M059J (cell line): ENCODE measurements around the gene KCNF1. TPM values are rescaled to one million over a fixed set of nuclear protein-coding genes. Genes with fewer than 3 reads are reported as not detected.

ENCODE experiments used
- DNase-seq: peaks from one replicate; pipeline ENCODE4 v3.0.0-alpha.2; 2012; ENCODE audit warnings: low read depth
- total RNA-seq: library from RNA; depleted of rRNA; stranded (reverse); fragments of >200 nt; shearing (Covaris generic); gene quantifications from 2 replicates; pipeline ENCODE4 v1.2.3, GENCODE V29; 2014; rRNA removed

The KCNF1 gene, protein sequence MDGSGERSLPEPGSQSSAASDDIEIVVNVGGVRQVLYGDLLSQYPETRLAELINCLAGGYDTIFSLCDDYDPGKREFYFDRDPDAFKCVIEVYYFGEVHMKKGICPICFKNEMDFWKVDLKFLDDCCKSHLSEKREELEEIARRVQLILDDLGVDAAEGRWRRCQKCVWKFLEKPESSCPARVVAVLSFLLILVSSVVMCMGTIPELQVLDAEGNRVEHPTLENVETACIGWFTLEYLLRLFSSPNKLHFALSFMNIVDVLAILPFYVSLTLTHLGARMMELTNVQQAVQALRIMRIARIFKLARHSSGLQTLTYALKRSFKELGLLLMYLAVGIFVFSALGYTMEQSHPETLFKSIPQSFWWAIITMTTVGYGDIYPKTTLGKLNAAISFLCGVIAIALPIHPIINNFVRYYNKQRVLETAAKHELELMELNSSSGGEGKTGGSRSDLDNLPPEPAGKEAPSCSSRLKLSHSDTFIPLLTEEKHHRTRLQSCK
- total RNA-seq = 0.07 TPM in 1 of 2 replicates, not detected in the other

DNA sequence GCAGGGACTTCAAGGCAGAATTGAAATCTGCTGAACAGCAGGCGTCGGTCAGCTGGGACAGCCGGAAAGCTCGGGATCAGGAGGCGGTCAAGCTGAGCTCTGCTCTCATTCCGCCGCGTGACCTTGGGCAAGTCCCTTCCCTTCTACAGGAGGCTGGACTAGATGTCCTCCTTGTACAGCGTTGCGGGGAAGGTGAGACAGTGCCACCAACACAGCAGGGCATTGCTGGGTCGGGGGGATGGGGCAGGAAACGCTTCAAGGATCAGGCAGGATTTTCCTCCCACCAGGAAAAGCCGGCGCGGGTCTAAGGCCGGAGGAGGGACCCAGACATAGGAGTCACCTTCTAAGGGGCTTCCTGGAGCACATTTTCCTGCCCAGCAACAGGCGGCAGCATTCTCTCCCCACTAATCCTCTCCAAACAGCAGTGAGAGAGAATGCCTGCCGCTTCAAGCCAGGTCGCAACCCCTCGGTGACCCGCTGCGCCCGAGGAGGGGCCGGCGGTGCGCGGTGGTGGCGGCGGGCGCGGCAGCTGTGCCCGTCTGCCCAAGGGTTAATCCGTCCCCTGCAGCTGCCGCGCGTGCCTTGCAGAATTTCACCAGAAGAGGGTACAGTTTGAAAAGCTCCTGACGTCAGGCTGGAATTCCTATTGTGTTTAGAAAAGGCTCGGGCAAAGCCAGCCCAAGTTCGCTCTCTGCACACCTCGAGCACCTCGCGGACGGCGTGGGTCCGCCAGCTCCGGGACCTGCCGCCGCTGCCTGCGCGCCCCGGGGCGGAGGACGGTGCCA is at the start of gene KCNF1:
Gene KCNF1, plus strand, starts transcription at position 644 of the 785 bp plus-strand sequence. CDS start 493 bp downstream, outside the sequence.
- DNase-seq = peak; percentile 70

DNA sequence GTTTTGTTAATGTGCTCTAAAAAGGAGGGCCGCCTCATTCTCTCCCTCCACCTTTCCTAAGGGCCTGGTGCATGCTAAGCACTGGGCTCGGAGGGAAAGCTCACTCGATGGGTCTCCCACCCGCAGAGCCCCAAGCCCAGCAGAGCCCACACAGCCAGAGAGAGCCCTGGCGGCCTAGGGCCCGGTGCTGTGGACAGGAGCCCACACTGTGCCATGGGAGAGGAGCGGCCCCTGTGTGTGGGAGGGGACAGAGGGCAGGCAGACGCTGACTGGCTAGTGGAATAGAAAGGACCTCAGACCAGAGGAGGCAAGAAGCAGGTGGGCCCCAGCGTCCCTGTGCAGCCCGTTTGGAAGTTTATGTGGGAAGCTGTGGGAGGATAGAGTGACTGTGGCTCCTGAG is 49.4 kb upstream of the KCNF1 start:
- no peak for DNase-seq

DNA sequence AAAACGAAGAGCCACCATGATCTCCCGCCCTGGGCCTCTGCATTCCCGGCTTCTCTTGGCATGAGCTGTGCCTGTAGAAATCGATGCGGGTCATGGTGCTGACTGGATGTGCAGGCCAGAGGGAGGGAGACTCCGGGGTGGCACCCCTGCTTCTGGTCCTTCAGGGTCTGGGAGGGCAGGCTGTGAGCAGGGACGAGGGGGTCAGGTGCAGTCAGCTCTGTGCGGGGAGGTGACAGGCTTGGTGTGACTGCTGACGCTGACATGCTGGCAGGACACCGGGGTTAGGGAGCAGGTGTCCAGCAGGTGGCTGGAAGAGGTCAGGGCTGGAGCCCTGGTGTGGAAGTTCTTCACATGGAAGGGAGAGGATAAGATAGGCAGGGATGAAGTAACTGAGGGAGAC is 48.7 kb upstream of the KCNF1 start:
- no peak for DNase-seq

DNA sequence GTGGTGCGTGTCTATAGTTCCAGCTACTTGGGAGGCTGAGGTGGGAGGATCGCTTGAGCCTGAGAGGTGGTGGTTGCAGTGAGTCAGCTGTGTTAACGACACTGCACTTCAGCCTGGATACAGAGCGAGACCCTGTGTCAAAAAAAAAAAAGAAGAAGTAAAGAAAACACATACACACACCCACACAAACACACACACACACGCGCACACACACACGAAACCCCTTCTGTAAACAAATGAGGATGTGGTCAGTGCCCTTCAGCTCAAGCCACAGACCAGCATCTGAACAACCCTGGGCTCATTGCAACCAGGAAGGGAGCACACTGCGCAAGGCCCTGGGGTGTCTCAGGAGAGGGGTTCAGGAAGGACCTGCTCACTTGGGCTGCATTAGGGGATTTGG is 47.9 kb upstream of the KCNF1 start:
- DNase-seq = peak; percentile 25

DNA sequence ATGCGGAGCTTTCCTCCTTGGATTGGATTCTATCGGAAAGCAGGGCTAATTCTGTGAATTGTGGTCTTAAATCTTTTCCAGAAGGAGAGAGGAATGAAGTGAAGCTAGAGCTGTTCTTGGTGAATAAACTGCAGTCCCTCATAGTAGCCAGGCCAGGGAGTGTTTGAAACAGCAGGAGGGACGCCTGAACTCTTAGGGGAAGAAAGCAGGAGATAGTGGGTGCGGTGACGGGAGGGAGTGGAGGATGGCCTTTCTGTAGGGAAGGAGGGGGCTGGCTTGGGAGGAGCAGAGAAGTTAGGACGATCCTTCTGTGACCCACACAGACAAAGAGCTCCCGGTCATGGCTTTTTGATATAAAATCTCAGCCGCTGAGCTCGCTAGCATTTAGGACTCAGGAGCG is 47.5 kb upstream of the KCNF1 start:
- DNase-seq = no peak

DNA sequence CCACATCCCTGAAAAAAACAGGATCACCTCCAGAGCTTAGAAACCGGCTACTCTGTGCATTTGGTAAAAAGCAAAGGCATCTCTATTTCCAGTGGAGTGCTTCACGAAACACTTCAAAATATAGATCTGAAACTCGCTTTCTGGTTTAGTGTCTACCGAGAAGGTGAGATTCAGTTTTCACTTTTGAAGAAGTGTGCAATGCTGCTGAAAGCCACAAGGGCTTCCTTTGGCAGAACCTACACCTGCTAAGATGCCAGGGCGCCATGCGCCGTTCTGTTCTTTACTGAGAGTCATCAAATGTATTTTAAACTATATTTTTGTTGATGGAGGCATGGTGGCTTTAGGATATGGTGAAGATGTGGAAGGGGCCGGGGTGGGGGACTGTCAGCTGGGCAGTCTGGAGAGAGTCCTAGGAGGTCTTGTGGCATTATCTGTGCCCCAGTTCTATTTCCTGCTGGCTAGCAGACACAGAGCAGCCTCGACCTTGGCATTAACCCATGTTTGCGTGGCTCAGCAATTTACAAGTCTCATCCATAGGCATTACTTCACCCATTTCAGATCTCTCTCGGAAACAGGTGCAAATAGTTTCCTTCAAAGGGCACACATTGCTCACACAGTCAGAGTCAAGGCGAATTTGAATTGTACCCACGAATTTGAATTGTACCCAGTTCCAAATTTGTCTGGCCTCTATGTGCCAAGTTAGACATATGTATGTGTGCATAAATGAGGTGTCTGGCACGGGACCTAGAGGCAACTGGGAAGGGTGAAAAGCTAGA is 46.7 kb upstream of the KCNF1 start:
- no peak for DNase-seq

DNA sequence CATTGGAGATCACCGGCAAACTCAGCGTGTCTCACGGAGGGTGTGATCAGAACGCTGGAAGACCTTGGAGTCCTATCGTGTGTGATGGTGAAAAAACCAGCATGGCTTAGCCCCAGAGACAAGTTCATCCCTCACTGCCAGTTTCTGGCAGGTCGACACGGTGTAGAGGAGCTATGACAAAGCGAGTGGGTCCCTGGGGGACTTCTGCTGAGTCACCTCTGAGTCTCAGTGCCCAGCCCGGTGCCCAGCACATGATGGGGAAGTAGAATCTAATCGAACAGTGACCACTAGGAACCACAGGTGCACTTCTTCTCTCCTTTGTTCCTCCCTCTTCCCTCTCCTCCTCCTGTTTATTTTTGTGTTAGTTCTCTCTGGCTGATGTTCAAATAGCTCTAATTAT is 45.9 kb upstream of the KCNF1 start:
- DNase-seq = no peak

DNA sequence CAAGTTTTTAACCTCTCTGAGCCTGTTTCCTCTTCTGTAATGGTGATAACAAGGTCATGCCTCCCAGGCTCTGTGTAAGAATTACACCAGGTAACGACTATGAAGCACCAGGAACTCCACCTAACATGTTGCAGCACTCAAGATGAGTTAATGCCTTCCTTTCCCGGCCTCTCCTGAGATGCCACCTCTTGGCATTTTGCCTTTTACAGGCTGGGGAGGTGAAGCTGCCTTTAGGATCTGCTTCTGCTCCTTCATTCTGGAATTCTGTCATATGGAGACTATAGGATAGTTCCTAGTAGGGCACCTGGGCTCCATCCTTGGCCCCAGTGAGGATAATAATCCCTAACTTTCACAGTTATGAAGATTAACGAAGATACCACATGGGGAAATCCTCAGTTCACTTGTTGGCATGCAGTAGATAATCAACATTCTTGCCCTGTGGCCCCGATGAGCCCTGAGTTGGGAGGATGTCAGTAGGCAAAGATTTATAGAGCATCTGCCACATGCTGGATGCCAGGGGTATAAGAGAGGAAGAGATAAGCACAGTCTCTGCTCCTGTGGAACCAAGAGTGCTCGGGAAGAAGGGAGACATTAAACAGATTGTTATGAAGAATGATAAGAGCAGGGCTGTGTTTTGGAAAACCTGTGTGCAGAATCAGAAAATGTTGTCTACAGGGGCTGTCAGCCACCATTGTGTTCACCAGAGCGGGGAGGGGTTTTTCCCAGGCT is 43.9 kb upstream of the KCNF1 start:
- peak; percentile 31 for DNase-seq

DNA sequence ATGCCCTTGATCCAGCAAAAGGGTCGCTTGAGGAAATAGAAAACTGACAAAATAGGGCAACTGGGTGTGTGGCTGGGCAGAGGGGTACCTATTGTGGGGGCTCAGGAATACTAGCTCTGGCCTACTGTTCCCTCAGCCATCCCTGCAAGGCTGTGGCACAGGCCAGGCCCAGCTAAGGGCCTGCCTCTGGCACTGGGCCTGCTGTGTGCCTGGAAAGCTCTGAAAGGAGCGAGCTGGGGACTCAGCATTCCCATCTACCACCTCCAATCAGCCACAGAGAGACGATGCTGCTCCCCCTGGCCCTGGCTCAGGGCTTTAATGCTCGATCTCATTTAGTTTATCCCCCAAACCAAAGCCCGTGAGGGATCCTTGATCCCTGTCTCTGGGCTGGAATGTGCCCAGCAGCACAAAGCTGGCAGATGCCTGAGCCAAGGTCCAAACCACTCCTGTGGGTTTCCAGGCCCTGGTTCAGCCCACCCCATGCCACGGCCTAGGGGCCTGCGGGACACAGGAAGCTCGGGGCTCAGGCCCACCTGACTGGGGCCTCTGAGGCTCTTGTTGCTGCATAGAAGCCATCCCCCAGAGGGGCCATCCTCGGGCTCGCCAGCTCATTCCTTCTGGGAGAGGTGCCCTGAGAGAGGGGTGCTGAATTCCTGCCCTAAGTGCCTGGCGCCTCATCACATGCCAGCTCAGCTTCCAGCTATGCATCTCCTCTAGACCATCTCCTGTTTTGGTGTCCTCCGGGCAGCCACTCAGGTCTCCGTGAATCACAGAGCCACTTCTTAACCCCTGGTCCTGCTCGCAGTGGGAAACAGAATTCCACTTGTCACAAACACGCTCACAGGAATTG is 43.0 kb upstream of the KCNF1 start:
- DNase-seq = peak; percentile 88

DNA sequence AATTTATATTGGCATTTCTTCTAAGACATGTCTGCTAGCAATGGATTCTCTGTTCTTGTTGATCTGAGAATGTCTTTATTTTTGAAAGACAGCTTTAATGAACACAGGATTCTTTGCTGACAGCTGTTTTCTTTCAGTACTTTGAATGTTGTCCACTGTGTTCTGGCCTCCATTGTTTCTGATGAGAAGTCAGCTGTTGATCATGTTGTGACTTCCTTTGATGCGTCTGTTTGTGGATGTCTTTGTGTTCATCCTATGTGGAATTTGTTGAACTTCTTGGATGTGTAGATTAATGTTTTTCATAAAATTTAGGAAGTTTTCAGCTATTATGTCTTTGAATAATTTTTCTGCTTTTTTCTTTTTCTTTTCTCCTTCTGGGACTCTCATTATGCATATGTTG is 39.8 kb upstream of the KCNF1 start:
- DNase-seq = no peak

DNA sequence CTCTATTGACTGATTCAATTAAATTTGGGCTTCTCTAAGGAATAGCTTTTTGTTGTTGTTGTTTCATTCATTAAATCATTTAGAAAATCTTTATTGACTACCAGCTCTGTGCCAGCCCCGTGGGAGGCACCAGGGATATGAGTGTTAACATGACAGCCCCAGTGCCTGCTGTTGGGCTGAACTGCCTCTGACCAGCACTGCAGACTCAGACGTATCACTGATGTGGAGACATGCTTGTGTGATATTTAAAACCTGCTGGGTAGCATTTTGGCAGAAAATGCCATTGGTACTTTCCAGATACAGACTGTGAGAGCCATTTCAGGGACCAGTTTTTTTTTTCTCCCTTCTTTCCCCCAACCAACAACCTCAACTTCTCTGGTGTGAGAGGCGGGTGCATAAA is 38.6 kb upstream of the KCNF1 start:
- DNase-seq = no peak

DNA sequence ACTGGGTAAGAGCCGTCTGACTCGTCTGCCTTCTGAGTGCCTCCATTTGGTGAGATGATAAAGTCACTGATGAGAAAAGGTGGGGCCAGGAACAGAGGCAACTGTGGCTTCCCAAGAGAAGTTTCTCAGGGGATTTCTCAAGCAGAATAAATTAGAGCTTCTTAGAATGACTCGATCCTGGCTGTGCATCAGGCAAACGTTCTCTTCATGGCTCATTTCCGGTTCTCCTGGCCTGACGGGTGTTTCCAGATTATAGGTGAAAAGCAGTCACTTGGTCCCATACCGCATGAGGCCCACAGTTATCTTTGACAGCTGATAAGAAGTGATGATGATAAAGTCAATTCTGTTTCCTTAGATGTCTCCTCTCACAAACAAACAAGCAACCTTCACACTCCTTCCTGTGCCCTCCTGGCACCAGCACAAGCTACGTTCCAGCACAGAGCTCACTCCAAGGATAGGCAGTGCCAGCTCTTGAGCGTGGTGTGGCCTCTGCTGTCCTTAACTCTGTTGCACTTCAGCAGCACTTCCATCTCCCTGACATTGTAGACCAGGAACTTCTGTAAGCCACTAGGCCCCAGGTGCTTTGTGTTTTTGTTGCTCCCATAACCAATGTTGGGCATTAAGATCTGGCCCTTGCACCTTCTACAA is 37.8 kb upstream of the KCNF1 start:
- DNase-seq = peak; percentile 72

DNA sequence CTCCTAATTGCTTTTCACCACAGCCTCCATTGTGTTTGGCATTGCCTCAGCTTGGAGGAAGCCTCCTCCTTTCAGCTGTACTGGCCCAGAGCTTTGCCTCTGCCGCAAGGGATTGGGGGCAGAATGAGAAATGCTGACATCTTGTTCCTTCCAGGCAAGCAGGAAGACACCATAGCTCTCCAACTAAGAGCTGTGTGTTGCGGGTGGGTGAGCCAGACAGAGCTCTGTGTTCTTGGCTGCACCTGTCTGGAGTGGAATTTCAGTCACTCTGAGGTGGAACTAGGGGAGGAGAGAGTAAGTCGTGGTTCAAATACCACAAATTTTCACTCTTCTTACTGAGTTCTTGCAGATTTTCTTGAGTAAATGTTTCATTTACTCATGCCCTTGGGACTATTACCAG is 36.6 kb upstream of the KCNF1 start:
- no peak for DNase-seq

DNA sequence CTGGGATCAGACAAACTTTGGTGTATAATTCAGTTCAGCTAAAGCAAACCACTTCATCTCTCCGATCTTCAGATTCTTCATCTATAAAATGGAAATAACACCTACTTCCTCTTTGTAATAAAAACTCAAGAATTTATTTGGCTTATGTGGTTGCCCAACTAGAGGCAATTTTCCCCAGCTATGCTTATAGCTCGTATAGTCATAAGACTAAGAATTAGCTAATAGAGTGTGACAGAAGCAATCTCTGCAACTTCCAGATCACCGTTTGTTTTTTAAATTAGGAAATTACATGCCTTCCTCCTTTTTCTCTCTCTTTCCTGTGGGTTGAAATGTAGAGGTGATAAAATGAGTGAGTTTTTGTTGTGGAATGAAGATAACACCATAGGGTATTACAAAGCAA is 35.3 kb upstream of the KCNF1 start:
- no peak for DNase-seq

DNA sequence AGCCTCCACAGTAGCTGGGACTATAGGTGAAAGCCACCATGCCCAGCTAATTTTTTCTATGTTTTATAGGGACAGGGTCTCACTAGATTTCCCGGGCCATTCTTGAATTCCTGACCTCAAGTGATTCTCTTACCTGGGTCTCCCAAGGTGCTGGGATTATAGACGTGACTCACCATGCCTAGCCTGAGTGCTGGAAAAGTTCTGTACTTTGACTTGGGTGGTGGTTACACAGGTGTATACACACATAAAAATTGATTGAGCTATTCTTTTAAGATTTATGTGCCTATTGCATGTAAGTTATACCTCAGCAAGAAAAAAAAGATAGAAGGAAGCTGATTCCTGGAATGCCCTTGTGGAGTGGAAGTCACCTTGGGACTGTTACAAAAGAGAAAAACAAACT is 34.8 kb upstream of the KCNF1 start:
- DNase-seq = no peak

DNA sequence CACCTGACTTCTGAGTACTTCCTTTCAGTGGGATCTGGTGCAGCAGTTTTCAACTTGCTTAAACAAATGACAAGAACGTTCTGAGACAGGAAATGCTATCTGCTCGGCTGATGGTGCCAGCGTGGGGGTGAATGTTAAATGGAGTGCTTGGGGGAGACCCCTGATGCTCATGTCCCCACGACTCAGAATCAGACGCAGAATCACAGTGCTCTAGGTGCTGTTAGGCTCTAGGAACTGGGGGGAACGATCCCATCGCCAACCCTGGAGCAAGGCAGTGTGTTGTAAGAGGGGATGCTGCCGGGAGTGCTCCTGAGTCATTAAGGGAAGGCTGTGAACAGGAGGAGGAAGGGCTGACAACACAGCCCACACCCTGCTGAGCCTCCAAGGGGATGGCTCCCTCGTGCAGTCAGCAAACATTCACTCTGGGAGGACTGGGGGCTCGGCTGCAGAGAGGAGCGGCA is 34.1 kb upstream of the KCNF1 start:
- DNase-seq = no peak

DNA sequence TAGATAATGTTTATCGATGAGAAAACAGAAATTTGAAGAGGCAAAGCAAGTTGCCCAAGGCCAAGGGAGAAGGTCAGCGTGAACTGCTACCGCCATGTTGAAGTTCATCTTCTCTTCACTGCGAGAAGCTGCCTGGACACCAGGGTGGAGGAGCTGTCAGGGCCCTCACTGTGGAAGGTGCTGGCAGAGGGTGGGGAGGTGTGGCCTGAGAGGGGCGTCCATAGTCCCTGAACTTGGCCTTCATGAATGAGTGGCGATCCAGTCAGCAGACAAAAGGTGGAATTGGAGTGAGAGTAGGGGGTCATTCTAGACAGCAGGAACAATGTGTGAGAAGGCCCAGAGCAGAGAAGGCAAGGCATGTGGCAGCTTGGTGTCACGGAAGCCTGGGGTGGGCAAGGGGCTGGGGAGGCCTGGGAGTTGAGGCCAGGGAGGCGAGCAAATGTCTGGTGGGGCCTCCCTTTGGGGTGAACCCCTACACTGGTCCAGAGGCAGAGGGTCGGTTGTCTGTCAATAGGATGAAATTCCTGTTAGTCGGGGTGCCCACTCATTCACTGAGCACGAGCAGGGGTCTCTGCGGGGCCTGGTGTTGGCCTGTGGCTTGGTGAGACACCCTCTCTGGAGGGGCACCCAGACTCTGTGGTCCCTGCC is 33.3 kb upstream of the KCNF1 start:
- no peak for DNase-seq

DNA sequence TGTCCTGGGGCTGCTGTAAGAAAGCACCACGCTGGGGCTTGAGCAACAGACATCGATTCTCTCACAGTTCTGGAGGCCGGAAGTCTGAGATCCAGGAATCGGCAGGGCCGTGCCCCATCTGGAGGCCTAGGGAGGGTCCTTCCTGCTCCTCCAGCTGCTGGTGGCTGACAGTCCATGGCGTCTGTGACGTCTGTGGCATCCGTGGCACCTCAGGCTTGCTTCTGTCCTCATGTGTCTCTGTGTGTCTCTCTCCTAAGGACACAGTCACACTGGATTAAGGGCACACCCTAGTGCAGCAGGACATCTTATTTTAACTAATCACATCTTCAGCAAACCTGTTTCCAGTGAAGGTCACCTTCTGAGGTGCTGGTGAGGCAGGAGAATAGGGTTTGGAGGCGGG is 32.6 kb upstream of the KCNF1 start:
- DNase-seq = no peak
